Midbrain (tissue), 1 donor: ENCODE data around the gene CSTF1.
"Not testable (repeated sequence)": the region's sequence is repeated elsewhere in the genome, so short reads cannot be mapped to it uniquely, and the experiment has no call there.

Source experiments
- DNase-seq: peaks from one replicate; lab custom pipeline; 2025; lab: John Stamatoyannopoulos, UW

Gene CSTF1

DNA sequence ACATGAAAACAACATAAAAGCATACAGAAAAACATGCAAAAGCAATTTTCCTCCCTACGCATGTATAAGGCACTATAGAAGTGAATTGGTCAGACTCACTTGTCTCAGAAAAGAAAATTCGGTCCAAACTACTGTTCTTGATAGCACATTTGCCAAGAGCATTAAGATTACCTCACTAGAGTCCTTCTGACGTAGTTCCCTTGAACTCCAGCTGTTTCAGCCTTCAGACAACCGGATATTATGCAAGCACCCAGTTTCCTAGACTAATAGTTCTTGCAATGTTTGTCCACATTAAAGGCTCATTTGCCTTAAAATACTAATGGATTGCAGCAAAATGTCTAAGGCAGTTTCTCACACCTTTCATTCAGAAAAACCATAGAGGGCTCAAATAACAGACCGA is 17.1 kb downstream of the CSTF1 start:
- DNase-seq, result no peak

DNA sequence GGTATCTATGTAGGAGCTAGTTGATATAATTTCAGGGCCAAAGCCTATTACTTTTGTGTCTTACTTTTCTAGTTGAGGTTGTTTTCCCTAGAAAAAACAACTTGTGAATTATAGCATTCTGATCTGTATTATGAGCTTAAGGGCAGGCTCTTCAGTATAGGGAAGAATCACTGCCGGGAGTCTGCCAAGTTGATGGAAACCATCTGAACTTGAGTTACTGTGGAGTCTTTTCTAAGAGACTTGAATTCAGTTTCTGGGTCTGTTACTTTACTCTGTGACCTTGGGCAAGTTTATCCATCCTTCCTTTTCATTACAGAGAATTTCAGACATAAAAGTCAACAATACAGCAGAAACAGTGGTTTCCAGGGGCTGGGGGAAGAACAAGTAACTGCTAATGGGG is 17.5 kb downstream of the CSTF1 start:
- DNase-seq, result no peak

- DNase-seq, result not testable (repeated sequence)
These were observed 18.8 kb downstream of the CSTF1 start for GRCh38 chr20:56411287-56411686.

- peak; percentile 39 for DNase-seq
These were observed 19.5 kb downstream of the CSTF1 start, which contains the start of gene CASS4 for GRCh38 chr20:56411759-56412472. Gene CASS4, plus strand, starts transcription at chr20:56412260. Its CDS starts 199 bp downstream, at chr20:56412459.

- no peak for DNase-seq
These were observed 20.0 kb downstream of the CSTF1 start for GRCh38 chr20:56412473-56412790.

DNA sequence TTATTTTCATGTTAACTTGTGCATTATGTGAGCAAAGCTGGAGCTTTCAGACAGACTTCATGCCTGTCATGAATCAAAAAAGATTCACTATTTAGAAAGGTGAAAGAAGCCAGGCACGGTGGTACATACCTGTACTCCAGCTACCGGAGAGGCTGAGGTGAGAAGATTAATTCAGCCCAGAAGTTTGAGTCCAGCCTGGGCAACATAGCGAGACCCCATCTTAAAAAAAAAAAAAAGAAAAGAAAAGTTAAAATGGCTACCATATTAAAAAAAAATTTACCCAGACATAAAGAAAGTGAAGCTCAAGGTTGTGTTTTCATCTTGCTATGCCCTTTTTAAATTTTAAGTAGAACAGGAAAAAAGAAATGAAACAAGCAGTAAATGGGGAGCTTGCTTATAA is 20.5 kb downstream of the CSTF1 start:
- DNase-seq, result no peak

DNA sequence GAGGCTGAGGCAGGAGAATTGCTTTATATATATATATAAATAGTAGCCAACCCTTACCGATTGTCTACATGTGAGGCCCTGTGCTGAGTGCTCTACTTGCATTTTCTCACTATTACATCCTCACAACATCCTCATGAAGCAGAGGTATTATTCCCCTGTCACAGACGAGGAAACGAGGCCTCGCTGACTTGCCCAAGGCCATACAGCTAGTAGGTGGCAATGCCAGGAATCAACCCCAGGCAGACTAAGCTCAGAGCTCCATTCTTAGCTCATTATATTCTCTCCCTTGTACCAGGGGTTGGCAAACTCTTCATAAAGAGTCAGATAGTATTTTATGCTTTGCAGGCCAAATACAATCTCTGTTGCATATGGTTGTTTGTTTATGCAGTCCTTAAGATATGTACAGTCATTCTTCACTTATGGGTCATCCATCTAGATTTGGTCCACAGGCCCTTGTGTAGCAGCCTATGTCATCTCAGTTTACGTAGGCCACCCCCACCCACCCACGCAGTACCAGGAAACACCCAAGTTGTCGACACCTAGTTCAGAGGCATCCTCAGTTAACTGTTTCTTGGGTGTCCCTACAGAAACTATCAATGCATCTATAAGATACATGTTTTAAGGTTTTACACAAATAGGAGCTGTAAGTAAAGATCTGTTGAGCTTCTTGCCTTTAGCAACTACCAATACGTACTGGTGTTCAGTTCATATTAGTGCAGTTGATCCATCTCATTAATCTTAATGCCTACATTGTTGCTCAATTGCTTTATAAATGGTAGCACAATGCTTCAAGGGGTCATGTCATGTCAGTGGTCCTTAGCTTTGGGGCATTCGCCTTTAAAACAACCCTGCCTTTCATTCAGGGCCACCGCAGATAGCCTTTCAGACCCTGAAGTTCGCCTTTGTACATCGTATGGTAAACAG is 22.7 kb downstream of the CSTF1 start:
- DNase-seq, result no peak

- DNase-seq, result no peak
These were observed 25.0 kb downstream of the CSTF1 start for GRCh38 chr20:56417402-56417801.

GRCh38 chr20:56417911-56418310 is 25.5 kb downstream of the CSTF1 start:
- DNase-seq, result no peak

DNA sequence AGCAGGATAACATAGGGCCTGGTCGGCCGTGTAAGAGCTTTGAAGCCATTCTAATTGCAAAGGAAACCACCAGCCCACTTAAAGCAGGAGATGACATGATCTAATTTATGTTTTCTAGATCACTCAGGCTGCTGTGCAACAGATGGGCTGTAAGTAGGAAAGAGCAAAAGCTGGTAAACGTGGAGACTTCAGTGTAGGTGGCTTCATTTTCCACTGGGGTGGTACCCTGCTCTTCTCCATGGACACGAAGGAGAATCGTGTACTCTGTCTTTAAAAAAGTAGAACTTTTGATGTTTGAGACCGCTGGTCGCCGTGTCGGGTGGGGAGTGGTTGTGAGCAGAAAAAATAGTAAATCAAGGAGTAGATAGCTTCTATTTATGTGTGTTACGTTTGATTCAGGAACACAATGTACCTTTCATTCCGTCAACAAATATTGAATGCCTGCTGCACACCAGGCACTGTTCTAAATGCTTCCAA is 26.0 kb downstream of the CSTF1 start:
- DNase-seq, result no peak

GRCh38 chr20:56420028-56420427 is 27.6 kb downstream of the CSTF1 start:
- DNase-seq, result no peak

- DNase-seq, result no peak
These were observed 28.7 kb downstream of the CSTF1 start for GRCh38 chr20:56420940-56421688.

DNA sequence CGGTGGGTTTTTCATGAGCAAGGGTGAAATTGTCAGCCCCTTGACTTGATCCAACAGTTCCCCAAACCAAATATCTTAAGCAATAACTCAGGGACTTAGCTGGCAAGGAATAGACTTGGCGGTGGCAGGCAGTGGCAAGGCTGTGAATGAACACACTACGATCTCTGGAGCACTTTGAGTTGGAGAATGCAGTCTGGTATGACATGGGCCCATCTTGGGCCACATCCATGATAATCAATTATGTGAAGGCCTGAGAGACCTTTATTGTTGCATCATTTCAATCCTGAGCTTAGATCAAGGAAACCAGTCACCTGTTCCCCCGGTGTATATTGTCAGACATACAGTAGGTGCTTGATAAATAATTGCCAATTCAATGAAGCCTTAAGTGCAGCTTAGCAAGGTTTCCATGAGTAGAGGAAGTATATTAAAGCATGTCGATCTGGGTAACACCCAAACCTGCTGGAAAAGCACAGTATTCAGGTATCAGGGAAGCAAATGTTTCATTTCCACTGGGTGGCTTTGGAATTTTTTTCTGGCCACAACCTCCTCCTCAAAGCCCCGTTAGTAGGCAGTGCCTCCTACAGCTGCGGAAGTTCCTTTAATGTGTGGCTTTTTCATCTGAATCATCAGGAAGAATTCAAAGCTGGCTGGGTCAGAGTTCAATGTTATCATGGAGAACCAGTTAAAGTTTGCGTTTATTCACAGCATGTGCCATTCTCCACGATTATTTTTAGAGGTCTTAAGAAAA is 29.8 kb downstream of the CSTF1 start:
- DNase-seq, result no peak

- DNase-seq, result no peak
These were observed 30.4 kb downstream of the CSTF1 start for GRCh38 chr20:56422824-56423189.

GRCh38 chr20:56423211-56423610 is 30.8 kb downstream of the CSTF1 start:
- no peak for DNase-seq

GRCh38 chr20:56423886-56424285 is 31.4 kb downstream of the CSTF1 start:
- DNase-seq, result no peak

- no peak for DNase-seq
These were observed 32.5 kb downstream of the CSTF1 start for GRCh38 chr20:56424931-56425330.

- DNase-seq, result no peak
These were observed 33.6 kb downstream of the CSTF1 start for GRCh38 chr20:56426026-56426425.

- no peak for DNase-seq
These were observed 34.5 kb downstream of the CSTF1 start for GRCh38 chr20:56426926-56427325.

GRCh38 chr20:56427797-56428196 is 35.4 kb downstream of the CSTF1 start:
- no peak for DNase-seq

GRCh38 chr20:56428410-56428809 is 36.0 kb downstream of the CSTF1 start:
- DNase-seq, result no peak

- no peak for DNase-seq
These were observed 36.4 kb downstream of the CSTF1 start for GRCh38 chr20:56428881-56429280.
